ENCODE data around the gene GIT2. TPM values are rescaled to one million over a fixed set of nuclear protein-coding genes. Genes with fewer than 3 reads are reported as not detected.

GIT2 gene
- total RNA-seq, 1 donor: 50.8 TPM

DNA sequence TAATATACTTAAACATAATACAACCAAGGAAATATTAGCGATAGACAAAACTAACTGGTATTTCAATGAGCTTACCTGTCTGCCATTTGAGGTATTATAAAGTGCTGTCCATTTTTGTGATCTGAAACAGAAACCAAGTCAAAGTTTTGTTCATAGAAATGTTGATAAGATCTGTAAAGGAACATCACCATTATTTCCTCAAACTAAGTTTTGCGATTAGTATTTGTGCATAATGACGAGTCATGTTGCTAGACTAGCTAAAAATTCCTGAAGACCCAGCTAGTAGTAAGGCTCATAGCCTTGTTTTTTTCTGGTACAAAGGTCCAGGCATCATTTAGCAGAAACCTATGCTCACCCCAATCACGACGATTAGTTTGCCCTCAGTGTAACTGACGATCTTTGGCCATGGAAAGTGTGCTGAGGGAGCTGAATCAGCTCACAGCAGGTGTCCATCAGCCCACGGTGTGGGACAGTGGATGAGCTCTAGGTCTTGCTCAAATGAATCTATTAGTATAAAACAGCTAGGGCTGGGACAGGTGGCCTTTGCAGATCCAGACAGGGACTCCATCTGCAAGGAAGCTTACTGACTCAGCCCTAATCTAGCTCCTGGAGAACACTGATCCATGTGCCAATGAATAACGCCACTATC, 28.7 kb downstream of the GIT2 start:
- TF ChIP-seq, protein P1, sequence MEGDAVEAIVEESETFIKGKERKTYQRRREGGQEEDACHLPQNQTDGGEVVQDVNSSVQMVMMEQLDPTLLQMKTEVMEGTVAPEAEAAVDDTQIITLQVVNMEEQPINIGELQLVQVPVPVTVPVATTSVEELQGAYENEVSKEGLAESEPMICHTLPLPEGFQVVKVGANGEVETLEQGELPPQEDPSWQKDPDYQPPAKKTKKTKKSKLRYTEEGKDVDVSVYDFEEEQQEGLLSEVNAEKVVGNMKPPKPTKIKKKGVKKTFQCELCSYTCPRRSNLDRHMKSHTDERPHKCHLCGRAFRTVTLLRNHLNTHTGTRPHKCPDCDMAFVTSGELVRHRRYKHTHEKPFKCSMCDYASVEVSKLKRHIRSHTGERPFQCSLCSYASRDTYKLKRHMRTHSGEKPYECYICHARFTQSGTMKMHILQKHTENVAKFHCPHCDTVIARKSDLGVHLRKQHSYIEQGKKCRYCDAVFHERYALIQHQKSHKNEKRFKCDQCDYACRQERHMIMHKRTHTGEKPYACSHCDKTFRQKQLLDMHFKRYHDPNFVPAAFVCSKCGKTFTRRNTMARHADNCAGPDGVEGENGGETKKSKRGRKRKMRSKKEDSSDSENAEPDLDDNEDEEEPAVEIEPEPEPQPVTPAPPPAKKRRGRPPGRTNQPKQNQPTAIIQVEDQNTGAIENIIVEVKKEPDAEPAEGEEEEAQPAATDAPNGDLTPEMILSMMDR (IDR thresholded peaks at IDR 0.05; ENCODE audit: insufficient read depth, low read length): no peak
- no peak for DNase-seq (ENCODE audit: low read depth)

DNA sequence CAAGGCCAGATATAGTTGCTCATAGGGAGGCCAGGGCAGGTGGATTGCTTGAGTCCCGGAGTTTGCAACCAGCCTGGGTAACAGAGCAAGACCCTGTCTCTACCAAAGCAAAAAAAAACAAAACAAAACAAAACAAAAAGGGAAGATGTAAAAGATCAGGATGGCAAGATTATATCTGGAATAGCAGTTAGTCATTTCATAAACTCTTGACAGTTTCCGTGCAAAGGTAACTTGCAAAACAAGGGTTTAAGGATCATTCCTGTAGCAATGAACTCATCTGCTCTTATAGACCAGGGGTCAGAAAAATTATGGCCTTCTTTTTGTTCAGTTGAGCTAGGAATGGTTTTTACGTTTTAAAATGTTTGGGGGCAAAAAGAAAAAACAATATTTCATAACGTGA, 29.6 kb downstream of the GIT2 start:
- DNase-seq (ENCODE audit: low read depth): no peak
- H3K4me3 ChIP-seq (ENCODE audit: low read depth, low read length): no peak overlapping the region
- TF ChIP-seq, protein P1 (IDR thresholded peaks at IDR 0.05; ENCODE audit: insufficient read depth, low read length): no peak

More for the DNA sequence above, 28.7 kb downstream of the GIT2 start:
- no peak overlapping the region for H3K4me3 ChIP-seq (ENCODE audit: low read depth, low read length)

DNA sequence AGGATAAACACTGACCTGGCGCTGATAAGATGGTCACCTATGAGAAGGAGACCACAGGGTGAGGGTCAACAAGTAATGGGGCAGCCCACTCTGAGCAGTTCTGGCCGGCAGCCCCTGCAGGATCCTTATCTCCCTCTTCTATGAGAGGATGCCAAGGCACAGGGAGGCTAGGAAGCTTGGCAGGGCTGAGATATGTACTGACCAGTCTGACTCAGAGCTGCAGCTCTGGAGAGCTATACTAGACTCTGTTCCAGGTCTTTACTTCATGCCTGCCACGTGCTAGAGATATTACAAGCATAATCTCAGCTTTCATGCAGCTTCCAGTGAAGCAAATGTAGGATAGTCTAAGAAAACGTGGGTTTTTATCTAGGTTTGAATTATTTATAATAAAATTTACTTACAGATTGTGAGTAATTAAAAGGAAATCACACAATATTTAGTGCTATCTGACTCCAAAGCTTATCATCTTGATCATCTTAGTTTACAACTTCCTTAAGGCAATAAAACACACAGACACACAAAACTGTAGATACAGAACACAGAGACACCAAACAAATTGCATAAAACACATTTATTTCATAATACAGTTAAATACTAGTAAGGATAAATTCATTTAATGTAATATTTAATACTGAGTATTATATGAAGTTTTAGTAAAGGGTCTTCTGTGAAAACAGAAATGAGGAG, 32.3 kb downstream of the GIT2 start:
- peak; percentile 93 for DNase-seq (ENCODE audit: low read depth)
- TF ChIP-seq, protein P1 (IDR thresholded peaks at IDR 0.05; ENCODE audit: insufficient read depth, low read length): no peak

DNA sequence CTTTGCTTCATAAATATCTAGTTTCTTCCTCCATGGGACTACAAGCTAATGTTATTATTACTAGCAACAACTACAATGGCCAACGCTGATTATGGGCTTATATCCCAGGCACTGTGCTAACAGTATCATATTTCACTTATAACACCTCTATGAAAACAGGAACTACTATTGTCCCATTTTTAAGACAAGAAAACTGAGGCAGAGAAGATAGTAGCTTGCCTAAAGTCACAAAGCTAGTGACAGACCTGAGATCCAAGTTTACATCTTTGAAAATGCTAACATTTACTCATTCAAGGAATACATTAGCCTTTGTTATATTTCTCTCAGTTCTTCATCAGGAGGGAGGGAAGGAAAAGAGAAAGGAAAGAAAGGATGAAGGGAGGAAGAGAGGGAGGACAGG, 32.8 kb downstream of the GIT2 start:
- TF ChIP-seq, protein P1 (IDR thresholded peaks at IDR 0.05; ENCODE audit: insufficient read depth, low read length): no peak
- DNase-seq (ENCODE audit: low read depth): no peak
- no peak overlapping the region for H3K4me3 ChIP-seq (ENCODE audit: low read depth, low read length)

More for the DNA sequence above, 32.3 kb downstream of the GIT2 start:
- H3K4me3 ChIP-seq (ENCODE audit: low read depth, low read length): no peak overlapping the region

DNA sequence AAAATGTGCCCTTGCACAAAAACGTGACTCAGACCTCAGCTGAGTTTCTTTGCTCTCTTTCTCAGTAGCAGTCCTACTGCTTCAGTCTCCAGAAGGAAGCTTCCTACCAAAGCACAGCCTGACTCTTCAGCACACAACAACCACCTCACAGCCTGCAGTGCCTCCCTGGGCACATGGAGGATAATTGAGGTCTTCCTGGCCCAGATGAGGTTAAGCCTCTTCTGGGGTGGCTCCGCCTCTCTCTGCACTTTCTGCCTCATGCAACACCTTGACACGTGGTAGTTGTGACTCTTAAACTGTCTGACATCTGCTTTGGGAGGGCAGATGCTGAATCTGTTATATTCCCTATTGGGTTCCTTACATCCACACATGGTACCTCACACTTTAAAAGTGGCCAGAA, 33.8 kb downstream of the GIT2 start:
- no peak overlapping the region for H3K4me3 ChIP-seq (ENCODE audit: low read depth, low read length)
- DNase-seq (ENCODE audit: low read depth): no peak
- TF ChIP-seq, protein P1 (IDR thresholded peaks at IDR 0.05; ENCODE audit: insufficient read depth, low read length): no peak

DNA sequence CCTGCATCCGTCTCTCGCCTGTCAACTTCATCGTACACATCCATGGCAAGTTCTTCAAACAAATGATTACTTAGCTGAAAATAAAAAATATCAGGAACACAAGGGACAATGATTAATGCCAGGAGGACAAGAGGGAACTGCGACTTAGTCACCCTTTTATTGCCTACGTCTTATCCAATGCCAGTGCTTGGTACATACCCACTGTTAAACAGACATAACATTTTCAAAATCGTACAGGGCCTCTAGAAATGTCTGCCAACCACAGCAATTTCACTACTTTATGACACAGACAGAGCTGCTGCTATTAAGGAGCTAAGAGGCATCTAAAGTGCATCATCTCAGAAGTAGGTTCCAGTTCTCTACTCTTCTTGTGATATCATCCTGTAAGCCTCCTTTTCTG, 34.6 kb downstream of the GIT2 start:
- TF ChIP-seq, protein P1 (IDR thresholded peaks at IDR 0.05; ENCODE audit: insufficient read depth, low read length): no peak
- DNase-seq (ENCODE audit: low read depth): no peak
- H3K4me3 ChIP-seq (ENCODE audit: low read depth, low read length): no peak overlapping the region

Measured in fibroblast of the aortic adventitia (primary cell).